ENCODE data around the gene SNX24. TPM values are rescaled to one million over a fixed set of nuclear protein-coding genes. Genes with fewer than 3 reads are reported as not detected.

The SNX24 gene
- total RNA-seq, result 10 to 100 TPM in 1 of 2 donors, 1 to 10 TPM in 1; 8.8 to 10.1 TPM
- polyA plus RNA-seq, result 1 to 10 TPM; 6.3 to 9.3 TPM

GRCh38 chr5:122845229-122846050 is at the start of gene SNX24:
TSS of gene SNX24 (plus strand) at chr5:122845613. CDS start at chr5:122845634, 21 bp downstream.
- peaks cover 0 to 14% (median 7%) of the 10 kb centered on the region in 4 donors for H3K4me1 ChIP-seq (ENCODE audit: control insufficient read depth in 4 of 4, insufficient read depth in 4 of 4, low read length in 3 of 4)
- WGBS, result under 1% methylated on average over 92 of the region's 92 CpGs
- H3K27me3 ChIP-seq (ENCODE audit: control insufficient read depth in 4 of 4, insufficient read depth in 4 of 4, low read length in 3 of 4), result no peaks in the 10 kb centered on the region

GRCh38 chr5:122805481-122805880 is 39.9 kb upstream of the SNX24 start:
- no peaks in the 10 kb centered on the region for H3K27me3 ChIP-seq (ENCODE audit: control insufficient read depth in 4 of 4, insufficient read depth in 4 of 4, low read length in 3 of 4)
- no peak for DNase-seq (ENCODE audit: low spot score)
- no peak overlapping the region for H3K9ac ChIP-seq (ENCODE audit: low read depth in 1 of 2, low read length in 2 of 2)
- 98% methylated on average over 2 of the region's 2 CpGs for WGBS
- H3K4me3 ChIP-seq (ENCODE audit: low read depth in 1 of 3, low read length in 3 of 3), result no peak overlapping the region
- H3K27ac ChIP-seq (ENCODE audit: low read depth in 1 of 2, low read length in 2 of 2), result no peak overlapping the region
- peaks cover 0 to 40% (median 23%) of the 10 kb centered on the region in 4 donors for H3K36me3 ChIP-seq (ENCODE audit: control insufficient read depth in 4 of 4, insufficient read depth in 3 of 4, low read depth in 1 of 4, low read length in 3 of 4)
- TF ChIP-seq SP1 (IDR thresholded peaks at IDR 0.05), result no peak
- TF ChIP-seq, protein P1, sequence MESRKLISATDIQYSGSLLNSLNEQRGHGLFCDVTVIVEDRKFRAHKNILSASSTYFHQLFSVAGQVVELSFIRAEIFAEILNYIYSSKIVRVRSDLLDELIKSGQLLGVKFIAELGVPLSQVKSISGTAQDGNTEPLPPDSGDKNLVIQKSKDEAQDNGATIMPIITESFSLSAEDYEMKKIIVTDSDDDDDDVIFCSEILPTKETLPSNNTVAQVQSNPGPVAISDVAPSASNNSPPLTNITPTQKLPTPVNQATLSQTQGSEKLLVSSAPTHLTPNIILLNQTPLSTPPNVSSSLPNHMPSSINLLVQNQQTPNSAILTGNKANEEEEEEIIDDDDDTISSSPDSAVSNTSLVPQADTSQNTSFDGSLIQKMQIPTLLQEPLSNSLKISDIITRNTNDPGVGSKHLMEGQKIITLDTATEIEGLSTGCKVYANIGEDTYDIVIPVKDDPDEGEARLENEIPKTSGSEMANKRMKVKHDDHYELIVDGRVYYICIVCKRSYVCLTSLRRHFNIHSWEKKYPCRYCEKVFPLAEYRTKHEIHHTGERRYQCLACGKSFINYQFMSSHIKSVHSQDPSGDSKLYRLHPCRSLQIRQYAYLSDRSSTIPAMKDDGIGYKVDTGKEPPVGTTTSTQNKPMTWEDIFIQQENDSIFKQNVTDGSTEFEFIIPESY (IDR thresholded peaks at IDR 0.05), result no peak
- H3K4me1 ChIP-seq (ENCODE audit: control insufficient read depth in 4 of 4, insufficient read depth in 4 of 4, low read length in 3 of 4), result no peaks in the 10 kb centered on the region
- H3K9me3 ChIP-seq (ENCODE audit: control insufficient read depth in 4 of 4, low read length in 3 of 4), result no peaks in the 10 kb centered on the region

More at GRCh38 chr5:122845229-122846050, at the start of gene SNX24:
- Histone ChIP-seq H3K27ac (ENCODE audit: low read depth in 1 of 2, low read length in 2 of 2) (peak within 1 kb of the TSS; percentile 91 to 92), H3K9me3 (ENCODE audit: control insufficient read depth in 4 of 4, low read length in 3 of 4) (no peaks in the 10 kb centered on the region), H3K9ac (ENCODE audit: low read depth in 1 of 2, low read length in 2 of 2) (peak within 1 kb of the TSS; percentile 79 to 83), H3K4me3 (ENCODE audit: low read depth in 1 of 3, low read length in 3 of 3) (peak within 1 kb of the TSS; percentile 74 to 99 (median 83)), H3K36me3 (ENCODE audit: control insufficient read depth in 4 of 4, insufficient read depth in 3 of 4, low read depth in 1 of 4, low read length in 3 of 4) (no peaks in the 10 kb centered on the region)
- peak; percentile 88 for DNase-seq (ENCODE audit: low spot score)
- TF ChIP-seq FOXA1 (IDR thresholded peaks at IDR 0.05), result no peak
- peak; percentile 33 for TF ChIP-seq SP1 (IDR thresholded peaks at IDR 0.05)
- peak in 1 of 2 donors; percentile 22 for TF ChIP-seq RAD21 (IDR thresholded peaks at IDR 0.05)
- peak in 1 of 2 donors; percentile 27 for TF ChIP-seq GABPA (IDR thresholded peaks at IDR 0.05 in 1 of 2, conservative IDR thresholded peaks at IDR 0.05 in 1 of 2)

DNA sequence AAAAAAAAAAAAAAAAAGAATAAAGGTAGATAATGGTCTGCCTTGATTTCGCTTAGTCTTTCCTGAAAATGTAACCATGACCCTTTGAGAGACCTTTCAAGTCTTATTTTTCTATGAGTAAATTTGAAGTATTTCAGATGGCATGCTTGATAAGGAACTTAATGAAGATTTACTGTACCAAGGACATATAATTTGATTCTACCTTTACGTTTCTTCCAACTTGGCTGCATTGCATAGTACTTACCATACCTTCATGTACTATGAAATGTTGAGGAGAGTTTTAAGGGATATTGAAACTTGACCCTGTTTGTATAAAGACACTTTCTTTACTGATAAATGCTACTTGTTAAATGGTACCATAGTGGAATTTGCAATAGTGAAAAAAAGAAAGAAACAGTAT is 35.0 kb upstream of the SNX24 start:
- Histone ChIP-seq H3K27ac (ENCODE audit: low read depth in 1 of 2, low read length in 2 of 2) (no peak overlapping the region), H3K4me1 (ENCODE audit: control insufficient read depth in 4 of 4, insufficient read depth in 4 of 4, low read length in 3 of 4) (no peaks in the 10 kb centered on the region), H3K9me3 (ENCODE audit: control insufficient read depth in 4 of 4, low read length in 3 of 4) (no peaks in the 10 kb centered on the region), H3K4me3 (ENCODE audit: low read depth in 1 of 3, low read length in 3 of 3) (no peak overlapping the region), H3K27me3 (ENCODE audit: control insufficient read depth in 4 of 4, insufficient read depth in 4 of 4, low read length in 3 of 4) (no peaks in the 10 kb centered on the region), H3K36me3 (ENCODE audit: control insufficient read depth in 4 of 4, insufficient read depth in 3 of 4, low read depth in 1 of 4, low read length in 3 of 4) (peaks cover 0 to 19% (median 8%) of the 10 kb centered on the region in 4 donors), H3K9ac (ENCODE audit: low read depth in 1 of 2, low read length in 2 of 2) (no peak overlapping the region)
- TF ChIP-seq, protein P2, sequence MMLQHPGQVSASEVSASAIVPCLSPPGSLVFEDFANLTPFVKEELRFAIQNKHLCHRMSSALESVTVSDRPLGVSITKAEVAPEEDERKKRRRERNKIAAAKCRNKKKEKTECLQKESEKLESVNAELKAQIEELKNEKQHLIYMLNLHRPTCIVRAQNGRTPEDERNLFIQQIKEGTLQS (IDR thresholded peaks at IDR 0.05), result no peak
- TF ChIP-seq SP1 (IDR thresholded peaks at IDR 0.05) (no peak), CTCF (IDR thresholded peaks at IDR 0.05; ENCODE audit: low read depth, low read length, missing input control) (no peak), MAX (IDR thresholded peaks at IDR 0.05) (no peak), FOXA1 (IDR thresholded peaks at IDR 0.05) (no peak), RAD21 (IDR thresholded peaks at IDR 0.05) (no peak), RXRA (IDR thresholded peaks at IDR 0.05) (no peak), HNF4G (IDR thresholded peaks at IDR 0.05) (no peak), FOXA2 (IDR thresholded peaks at IDR 0.05) (no peak), HNF4A (conservative IDR thresholded peaks at IDR 0.05) (no peak), GABPA (IDR thresholded peaks at IDR 0.05 in 1 of 2, conservative IDR thresholded peaks at IDR 0.05 in 1 of 2) (no peak), EGR1 (IDR thresholded peaks at IDR 0.05; ENCODE audit: low read depth in 2 of 2) (no peak)
- TF ChIP-seq, protein P1 (IDR thresholded peaks at IDR 0.05), result no peak
- 99% methylated on average over 2 of the region's 2 CpGs for WGBS
- DNase-seq (ENCODE audit: low spot score), result no peak
